Activated naive CD4-positive, alpha-beta T cell treated with Interleukin-2 at 50 U/mL for 16 hours (primary cell): ENCODE measurements around the gene PIP5K1C.

ENCODE experiments used
- DNase-seq: peaks from one replicate; pipeline ENCODE4 v3.0.0-alpha.2; 2020

PIP5K1C gene

DNA sequence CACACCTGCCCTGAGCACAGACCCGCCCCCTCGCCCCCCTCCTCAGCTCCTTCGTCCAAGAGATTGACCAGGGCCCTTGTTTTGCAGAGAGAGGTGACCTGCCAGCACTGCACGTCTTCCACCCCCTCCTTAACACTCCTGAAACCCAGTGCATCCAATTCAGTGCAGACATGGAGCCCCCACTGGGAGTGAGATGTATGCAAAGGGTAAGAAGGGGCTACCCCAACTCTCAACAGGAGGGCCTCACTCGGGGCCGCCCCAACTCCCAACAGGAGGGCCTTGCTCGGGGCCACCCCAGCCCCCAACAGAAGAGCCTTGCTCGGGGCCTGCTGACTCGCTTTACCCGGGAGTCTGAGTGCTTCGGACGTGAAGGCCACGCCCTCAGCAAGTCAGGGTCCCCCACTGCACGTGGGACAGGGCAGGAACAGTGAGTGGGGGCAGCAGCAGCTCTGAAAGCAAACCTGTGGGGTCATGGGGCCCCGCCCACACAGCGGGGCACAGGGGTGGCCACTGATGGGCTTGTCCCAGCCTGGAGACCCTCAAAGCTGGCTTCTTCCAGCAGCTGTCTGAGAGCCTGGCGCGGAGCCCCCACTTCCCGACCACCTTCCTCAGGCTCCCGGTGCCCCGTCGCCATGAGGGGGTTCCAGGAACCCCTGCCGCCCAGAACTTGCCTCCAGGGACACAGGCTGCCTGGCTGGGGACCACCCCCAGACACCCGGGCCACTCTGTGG lies 79.3 kb downstream of the PIP5K1C start:
- no peak for DNase-seq

DNA sequence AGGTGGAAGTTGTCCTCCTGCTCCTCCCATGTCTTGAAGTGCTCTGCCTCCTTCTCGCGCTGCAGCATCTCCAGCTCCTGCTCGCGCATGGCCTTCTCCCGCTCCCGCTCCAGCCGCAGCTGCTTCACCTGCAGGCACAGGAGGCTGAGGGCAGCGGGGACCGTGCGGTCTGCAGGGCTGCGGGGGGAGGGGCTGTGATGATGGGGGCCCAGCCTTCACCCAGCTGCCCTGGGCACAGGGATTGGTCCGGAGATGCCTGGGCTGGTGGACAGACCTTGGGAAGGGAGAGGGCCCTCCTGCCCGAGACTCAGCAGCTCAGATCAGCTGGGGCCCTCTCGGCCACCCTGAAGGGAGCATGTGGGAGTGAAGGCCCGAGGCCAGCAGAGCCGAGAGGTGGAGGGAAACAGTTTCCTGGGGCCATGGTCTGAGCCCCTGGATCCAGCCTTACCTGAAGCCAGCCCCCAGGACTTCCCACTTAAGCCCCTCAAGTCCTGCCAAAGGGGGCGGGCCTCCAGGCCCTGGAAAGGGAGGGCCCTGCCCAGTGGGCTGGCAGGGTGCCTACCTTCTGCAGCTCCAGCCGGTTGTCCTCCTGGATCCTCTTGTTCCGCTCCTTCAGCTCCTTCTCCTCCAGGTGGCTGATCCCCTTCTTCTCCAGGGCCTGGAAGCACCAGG lies 80.0 kb downstream of the PIP5K1C start:
- DNase-seq: no peak

DNA sequence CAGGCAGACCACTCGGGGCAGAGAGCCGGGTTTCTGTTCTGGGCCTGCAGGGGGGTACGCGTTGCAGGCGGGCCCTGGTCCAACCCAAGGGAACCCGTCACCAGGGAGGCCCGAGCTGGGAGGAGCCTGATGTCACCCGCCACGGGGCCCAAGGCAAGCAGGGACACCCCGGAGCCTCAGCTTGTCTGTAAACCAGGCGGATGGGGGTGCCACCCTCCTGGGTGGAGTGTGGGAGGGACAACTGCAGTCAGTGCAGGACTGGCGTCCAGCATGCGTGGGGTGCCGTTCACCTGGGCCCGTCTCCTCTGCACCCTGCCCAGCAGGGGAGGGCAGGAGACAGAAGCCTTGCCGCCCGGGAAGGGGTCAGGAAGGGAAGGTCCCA lies 80.6 kb downstream of the PIP5K1C start:
- DNase-seq: no peak

DNA sequence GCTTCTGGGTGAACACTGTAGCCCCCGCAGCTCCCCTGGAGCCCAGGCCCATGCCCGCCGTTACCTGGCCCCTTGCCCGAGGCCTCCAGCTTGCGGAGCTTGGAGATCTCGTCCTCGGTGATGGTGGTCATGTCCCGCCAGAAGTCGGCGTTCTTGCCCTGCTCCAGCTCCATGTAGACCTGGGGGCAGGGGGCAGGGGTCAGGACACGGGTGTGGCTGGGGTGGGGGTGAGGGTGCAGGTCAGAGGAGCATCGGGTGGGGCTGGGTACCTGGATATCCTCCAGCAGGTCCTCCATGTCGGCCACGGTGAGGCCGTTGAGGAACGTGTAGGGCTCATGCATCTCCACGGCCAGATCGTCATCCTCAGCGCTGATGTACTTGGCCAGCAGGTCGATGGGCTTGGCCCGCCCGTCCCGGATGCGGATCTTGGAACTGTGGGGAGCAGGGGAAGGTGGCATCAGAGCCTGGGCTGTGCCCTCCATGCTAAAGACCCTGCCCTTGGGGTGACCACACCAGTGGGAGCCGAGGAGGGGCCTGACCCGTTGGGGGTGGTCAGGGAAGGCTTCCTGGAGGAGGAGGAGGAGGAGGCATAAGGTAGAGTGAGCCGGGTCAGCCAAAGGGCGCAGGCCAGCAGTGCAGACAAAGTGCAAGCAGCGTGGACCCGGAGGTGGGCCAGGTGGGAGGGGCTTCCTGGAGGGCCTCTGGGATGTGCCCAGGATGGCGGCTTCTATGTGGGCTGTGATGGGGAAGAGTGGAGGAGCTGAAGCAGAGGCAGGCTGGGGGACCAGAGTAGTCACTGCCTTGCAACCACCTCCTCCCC lies 81.2 kb downstream of the PIP5K1C start:
- DNase-seq: no peak

DNA sequence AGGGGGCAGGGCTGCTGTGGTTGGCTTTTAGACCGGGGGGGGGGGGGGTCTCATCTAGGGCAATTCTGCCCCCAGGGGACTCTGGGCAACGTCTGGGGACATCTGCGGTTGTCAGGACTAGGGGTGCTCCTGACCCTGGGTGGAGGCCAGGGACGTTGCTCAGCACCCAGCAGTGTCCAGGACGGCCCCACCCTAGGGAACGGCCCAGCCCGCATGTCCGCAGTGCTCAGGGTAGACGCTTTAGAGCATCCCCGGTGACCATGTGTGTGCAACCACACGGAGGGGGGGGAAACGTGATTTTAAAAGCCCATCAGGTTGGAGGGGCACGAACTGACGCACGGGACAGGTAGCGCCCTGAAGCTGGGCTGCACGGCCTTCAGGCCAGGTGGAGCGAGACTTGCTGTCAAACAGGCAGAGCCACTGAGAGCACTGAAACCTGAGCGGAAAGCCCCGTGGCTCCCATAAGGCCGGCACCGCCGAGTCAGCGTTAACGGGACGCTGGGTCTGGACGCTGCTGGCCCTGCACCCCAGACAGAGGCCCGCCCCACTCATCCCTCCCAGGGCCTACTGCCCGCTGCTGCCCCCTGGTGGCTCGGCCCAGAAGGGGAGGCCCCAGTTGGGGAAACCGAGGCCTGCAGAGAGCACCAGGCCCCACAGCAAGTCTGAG lies 82.0 kb downstream of the PIP5K1C start:
- DNase-seq: peak; percentile 53

DNA sequence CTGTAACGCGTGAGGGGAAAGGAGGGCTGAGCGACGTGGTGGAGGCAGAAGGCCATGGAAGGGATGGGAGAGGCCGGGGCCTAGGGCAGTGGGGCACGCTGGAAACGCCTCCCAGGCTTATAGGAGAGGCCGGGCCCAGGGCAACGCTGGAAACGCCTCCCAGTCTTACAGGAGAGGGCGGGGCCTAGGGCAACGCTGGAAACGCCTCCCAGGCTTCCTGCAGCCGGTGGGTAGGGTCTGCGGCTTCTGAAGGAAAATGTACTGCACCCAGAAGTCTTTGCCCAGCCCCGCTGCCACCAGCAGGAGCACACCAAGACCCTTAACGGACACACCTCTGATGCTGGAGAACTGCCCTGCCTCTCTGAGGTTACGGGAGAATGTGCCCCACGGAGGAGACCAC lies 82.8 kb downstream of the PIP5K1C start:
- no peak for DNase-seq

DNA sequence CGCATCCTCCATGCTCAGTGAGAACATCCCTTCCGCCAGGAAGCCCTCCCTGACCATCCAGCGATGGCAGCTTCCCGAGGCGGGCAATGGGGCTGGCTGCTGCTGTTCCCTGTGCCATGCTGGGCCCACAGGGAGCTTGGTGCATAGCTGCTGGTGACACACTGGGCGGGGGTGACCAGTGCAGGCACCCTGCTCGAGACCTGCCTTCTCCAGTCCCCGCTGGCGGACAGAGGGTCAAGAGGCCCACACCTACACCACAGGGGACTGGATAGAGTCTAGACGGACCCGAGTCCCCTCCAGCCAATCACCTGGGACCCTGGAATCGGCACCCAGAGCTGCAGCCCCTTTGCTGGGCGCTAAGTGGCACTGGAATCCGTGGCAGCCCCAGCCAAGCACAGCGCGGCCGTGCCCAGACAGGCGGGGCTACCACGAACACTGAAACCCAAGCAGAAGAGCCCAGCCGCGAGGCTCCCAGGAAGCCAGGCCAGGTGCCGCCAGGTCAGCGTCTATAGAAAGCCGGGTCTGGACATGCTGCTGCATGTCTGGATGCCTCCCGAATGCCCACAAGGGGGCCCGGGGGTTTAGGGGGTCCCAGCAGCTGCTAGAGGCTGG lies 84.6 kb downstream of the PIP5K1C start:
- DNase-seq: no peak

DNA sequence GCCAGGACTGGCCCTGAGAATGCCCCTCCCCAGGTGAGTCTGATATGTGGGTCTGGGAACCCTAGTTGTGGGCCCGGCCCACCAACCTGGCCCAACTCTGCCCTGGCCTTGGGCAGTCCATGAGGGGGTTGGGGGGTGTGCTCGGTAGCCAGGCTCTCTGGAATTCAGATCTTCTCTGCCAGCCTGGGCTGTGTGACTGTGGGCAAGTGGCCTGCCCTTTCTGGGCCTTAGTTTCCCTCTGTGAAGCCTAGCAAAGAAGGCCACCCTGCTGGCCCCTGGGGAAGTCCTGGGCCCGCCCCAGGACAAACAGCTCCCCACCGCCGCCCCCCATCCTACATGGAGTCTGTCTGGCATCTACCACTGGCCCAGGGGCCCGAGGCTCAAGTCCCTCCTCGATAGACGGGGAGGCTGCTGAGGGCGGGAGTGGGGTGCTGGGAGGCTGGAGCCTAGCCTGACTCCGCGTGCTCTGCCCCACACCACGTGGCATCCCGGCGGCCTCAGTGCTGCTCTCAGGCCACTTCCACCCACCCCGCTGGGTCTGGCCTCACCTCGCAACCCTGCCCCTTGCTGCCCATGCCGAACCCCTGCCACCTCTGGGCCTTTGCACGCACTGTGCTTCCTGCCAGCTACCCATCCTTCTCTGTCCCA lies 85.3 kb downstream of the PIP5K1C start:
- DNase-seq: no peak

DNA sequence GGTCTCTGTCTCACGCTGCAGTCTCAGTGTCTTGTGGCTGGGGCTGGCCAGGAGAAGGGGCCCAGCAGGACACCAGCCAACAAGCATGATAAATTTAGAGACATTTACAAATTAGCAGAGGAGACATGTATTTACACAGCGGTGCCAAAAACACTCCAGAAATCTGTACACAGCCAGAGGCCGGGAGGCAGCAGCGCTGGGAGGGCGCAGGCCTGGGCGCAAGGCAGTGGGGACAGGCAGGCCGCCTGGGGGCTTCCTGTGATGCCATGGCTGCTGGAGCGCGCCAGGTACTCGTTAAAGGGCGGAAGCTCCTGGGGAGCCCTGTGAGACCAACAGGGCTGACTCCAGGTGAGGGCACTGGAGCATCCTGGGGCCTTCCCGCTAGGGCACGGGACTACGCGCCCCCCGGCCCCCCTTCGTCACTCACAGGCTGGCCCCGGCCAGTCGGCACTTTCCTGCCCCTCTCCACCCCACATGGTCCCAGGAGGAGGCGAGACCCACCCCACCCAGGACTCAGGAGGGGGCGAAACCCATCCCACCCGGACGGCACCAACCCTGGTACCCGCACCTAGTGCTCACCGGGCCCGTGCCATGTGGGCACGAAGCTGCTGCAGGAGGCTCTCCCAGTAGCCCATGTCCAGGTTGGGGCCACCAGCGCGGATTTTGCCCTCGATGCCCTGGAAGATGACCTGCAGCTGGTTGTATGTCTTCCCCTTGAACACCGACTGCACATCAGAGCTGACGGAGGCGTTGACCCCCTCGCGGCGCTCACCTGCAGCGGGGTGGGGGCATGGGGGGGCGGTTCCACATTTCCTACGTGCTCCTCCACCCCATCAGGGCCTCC lies 86.2 kb downstream of the PIP5K1C start:
- no peak for DNase-seq

DNA sequence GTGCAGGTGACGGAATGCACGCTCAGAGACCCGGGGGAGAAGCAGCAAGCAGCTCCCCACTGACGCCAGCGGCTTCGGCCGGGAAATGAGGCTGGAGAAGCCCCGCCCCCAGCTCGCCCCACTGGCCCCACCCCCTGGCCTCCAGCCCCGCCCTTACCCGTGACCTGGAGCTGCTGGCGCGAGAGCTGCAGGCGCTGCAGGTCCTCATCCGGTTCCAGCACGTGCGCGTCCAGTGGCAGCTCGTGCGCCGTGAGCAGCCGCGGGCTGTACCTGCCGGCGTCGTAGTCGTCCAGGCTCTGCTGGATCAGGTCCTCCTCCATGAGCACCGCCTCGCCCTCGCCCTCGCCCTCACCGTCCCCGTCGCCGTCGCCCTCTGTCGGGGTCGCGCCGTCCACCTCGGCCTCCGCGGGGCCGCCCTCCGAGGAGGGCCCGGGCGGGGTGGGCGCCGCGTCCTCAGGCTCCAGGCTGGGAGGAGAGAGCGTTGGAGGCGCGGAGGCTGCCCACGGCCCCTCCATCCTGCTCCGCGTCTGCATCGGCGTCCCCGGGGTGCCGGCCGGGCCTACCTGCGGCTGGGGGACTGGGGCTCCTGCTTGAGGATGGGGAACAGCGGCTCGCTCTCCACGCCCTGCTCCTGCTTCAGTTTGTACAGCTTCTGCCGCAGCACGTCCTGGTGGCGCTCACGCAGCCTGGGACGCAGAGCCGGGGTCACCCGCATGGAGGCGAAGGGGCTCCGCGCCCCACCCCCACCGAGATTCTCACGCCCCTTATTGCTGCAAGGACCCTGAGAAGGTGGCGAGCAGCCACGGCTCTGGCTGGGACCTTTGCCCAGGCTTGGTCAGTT lies 87.1 kb downstream of the PIP5K1C start:
- DNase-seq: no peak

DNA sequence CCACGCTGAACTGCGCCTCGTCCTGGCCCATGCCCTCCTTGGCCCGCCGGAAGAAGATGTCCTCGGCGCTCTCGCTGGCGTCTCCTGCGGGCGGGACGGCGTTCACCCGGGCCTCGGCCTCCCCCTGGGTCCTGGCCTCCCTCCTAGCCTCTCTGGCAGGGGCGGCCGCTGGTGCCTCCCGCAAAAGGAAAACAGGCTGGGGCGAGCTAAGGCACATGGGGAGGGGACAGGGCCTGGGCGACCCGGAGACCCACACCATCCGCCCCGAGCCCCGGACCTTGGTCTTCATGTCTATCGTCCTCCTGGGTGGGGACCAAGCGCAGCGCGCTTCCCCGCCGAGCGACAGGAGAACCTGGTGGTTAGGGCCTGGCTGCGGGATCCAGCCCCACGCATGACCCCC lies 87.9 kb downstream of the PIP5K1C start:
- DNase-seq: no peak

DNA sequence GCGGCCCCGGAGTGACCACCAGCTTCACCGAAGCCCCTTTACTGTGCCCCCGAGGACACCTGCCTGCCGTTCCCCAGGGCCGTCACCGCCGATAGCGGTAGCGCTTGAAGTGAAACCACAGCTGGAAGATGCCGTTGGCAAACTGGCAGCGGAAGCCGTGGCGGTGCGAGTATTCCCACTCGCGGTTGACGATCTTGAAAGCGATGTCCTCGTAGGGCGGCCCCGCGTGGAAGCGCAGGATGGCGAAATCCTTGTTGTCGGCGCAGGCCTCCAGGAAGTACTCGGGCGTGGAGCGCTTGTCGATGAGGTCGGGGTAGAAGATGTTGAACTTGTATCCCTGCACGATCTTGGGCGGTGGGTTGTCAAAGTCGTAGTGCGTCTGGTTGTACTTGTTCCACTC lies 88.4 kb downstream of the PIP5K1C start:
- no peak for DNase-seq

DNA sequence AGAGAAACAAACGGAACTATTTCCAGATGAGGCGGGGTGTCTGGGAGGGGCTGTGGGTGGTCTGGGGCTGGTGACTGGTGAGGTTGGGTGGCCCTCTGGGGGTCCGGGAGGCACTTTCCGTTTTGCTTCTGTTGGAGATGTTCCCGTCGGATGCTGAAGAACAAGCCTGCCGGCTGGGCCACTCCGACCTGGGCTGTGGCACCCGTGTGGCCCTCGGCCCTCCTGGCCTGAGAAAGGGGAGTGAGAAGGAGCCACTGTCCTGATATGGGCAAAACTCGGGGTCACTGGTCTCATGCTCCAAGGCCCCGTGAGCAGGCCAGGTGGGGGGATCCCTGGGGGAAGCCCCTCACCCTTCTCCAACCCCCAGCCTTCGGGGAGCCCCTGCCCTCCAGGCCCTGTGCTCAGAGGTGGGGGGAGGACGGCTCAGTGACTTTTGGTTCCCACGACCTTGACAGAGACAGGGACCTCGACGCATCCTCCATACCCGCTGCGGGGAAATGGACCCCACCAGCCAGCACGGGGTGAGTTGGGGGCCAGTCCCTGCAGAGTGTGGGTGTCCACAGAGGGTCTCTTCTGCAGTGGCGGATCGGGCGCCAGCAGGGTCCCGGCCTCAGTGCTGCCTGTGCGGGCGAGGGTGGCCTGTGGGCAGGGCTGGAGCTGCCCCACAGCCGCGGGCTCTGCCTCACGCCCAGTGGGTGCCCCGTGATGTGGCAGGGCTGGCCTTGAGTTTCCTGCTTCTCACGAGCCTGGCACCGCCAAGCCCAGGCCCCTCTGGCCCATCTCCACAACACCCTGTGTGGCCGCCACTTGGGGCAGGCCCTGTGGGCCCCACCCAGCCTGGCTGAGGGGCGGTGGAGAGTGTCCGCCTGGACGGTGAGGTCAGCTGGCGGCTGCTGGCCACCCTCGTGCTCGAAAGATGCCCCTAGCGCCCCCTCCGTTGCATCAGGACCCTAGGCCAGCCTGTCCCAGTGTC lies 89.2 kb downstream of the PIP5K1C start:
- no peak for DNase-seq

DNA sequence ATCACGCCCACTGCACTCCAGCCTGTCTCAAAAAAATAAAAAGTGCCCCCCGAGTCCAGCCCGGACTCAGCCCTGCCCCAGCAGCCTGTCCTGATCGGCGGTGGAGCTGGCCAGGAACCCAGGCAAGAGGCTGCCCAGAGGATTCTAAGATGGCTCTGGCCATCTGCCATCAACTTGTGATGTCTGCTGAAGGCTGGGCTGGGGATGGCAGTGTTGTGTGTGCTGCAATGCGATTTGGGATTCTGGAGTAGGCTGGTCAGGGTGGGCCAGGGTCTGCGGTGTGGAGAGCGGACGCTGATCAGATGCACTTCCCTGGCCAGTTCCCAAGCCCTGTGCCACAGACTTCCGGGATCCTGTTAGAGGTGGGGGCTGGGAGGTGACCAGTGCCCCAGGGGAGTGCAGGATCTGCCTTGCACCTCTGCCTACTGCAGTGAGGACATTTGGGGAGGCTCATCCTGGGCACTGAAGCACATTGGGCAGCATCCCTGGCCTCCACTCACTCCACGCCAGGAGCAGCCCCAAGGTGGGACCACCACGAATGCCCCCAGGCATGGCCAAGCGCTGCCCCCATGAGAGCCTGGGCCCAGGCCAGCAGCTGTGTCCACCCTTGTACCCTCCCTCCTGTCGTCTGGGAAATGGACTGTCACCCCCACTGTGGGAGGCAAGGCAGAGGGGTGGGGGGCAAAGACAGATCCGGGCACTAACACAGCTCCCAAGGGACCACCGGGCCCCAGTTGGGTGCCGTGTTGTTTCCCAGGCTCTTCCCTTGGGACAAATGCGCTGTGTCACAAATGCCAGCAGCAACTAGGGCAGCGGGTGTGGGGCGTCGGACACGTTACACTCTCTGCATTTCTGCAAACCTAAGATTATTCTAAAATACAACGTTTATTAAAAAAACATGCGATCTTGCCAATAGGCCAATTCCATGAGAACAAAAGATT lies 90.2 kb downstream of the PIP5K1C start:
- no peak for DNase-seq

DNA sequence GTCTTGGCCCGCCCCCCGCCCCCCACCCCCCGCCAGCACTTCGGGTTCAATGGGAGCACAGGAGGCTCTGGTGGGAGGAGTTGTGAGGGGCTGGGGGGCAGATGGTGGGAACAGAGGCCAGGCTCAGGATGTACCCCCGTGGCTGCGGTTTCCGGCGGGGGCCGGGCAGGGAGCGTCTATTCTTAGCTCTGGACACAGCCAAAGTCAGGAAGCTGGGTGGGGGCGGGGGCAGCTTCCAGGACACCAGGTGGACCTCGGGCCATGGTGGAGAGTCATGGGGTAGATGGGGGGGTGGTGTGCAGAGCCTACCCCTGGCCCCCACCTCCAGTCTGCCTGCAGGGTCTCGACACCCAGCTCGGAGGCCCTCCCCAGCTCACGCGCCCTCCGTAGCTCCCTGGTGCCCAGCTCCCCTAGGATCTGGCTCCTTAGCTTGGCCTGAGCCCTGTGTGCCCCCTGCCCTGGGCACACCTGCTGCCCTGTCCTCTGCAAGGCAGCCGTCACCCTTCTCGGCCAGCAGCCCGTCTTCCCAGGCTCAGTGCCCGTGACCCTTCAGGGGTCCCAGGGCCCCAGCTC lies 91.4 kb downstream of the PIP5K1C start:
- DNase-seq: no peak

DNA sequence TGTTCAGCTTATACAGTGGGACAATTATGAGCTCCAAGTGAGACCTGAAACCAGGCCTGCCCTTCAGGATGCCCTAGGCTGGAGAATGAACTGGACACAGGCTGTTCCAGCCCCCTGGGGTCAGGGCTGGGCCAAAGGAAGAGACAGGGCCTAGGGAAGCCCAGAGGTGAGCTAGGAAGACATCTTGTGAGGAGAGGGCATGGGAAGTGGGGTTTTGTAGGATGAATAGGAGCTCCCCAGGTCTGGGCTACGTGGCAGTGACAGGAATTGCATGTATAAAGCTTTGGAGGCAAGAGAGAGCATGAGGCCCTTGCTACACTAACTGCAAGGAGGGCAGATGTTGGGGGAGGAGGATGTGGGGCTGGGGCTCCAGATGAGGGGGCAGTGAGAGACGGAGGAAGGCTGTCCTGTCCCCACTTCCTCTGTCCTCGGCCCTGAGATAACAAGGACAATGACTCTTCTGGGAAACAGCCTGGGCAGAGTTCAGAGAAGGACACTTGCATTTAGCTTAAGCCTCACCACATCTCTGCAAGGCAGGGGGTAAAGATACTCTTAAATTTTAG lies 92.1 kb downstream of the PIP5K1C start:
- DNase-seq: no peak
